Endothelial cell (in vitro differentiated cells): ENCODE results near the gene TEAD2. TPM values are rescaled to one million over a fixed set of nuclear protein-coding genes. Genes with fewer than 3 reads are reported as not detected.

Source experiments
- DNase-seq: peaks from one replicate; pipeline ENCODE4 v3.0.0; 2021; ENCODE audit warnings: low spot score
- H3K27ac Mint-ChIP-seq: one replicate; pipeline ENCODE4 v1.8.0; 2021; ENCODE audit warnings: mixed read lengths, inconsistent platforms; ENCODE audit not compliant: unreplicated experiment
- H3K27me3 Mint-ChIP-seq: one replicate; pipeline ENCODE4 v1.8.0; 2021; ENCODE audit warnings: mild to moderate bottlenecking, moderate library complexity, mixed read lengths, inconsistent platforms; ENCODE audit not compliant: unreplicated experiment
- H3K36me3 Mint-ChIP-seq: one replicate; pipeline ENCODE4 v1.8.0; 2021; ENCODE audit warnings: mild to moderate bottlenecking, low read depth, mixed read lengths, inconsistent platforms; ENCODE audit not compliant: unreplicated experiment
- H3K4me1 Mint-ChIP-seq: one replicate; pipeline ENCODE4 v1.8.0; 2021; ENCODE audit warnings: mild to moderate bottlenecking, mixed read lengths, inconsistent platforms; ENCODE audit not compliant: unreplicated experiment
- H3K4me3 Mint-ChIP-seq: one replicate; pipeline ENCODE4 v1.8.0; 2021; ENCODE audit warnings: mild to moderate bottlenecking, mixed read lengths, inconsistent platforms; ENCODE audit not compliant: unreplicated experiment
- H3K9me3 Mint-ChIP-seq: one replicate; pipeline ENCODE4 v1.8.0; 2021; ENCODE audit warnings: mixed read lengths, inconsistent platforms; ENCODE audit not compliant: unreplicated experiment
- CTCF ChIP-seq: fragments of 200-600 bp; sonication (generic); IDR thresholded peaks from one replicate; pipeline ENCODE4 v1.5.0; 2021; ENCODE audit warnings: antibody characterized with exemption; ENCODE audit not compliant: unreplicated experiment
- total RNA-seq: library from RNA; stranded (reverse); fragmentation: NEBNext Ultra II Directional; extraction: Animal tissue kit (Norgen Biotek cat#: 25700); gene quantifications from one replicate; pipeline ENCODE4 v1.2.1, GENCODE V29; 2021; ENCODE audit not compliant: unreplicated experiment

The TEAD2 gene
- total RNA-seq, 1 donor from 2014 or later: 167 TPM

- no peak for TF ChIP-seq CTCF
- no peak overlapping the region for H3K27ac Mint-ChIP-seq
- H3K36me3 Mint-ChIP-seq: no peaks in the 10 kb centered on the region
- no peaks in the 10 kb centered on the region for H3K9me3 Mint-ChIP-seq
- DNase-seq: no peak
- H3K27me3 Mint-ChIP-seq: peaks cover 14% of the 10 kb centered on the region
- no peak overlapping the region for H3K4me3 Mint-ChIP-seq
- H3K4me1 Mint-ChIP-seq: peaks cover 7% of the 10 kb centered on the region
Observed at GRCh38 chr19:49398001-49398615, 35.9 kb upstream of the TEAD2 start.

- Mint-ChIP-seq H3K9me3 (no peaks in the 10 kb centered on the region), H3K36me3 (no peaks in the 10 kb centered on the region), H3K4me1 (peaks cover 8% of the 10 kb centered on the region), H3K27me3 (peaks cover 17% of the 10 kb centered on the region), H3K4me3 (no peak overlapping the region), H3K27ac (no peak overlapping the region)
- no peak for TF ChIP-seq CTCF
- DNase-seq: no peak
Observed at GRCh38 chr19:49396738-49397505, 34.7 kb upstream of the TEAD2 start.

GRCh38 chr19:49395581-49396407, 33.6 kb upstream of the TEAD2 start:
- Mint-ChIP-seq H3K4me3 (no peak overlapping the region), H3K4me1 (peaks cover 8% of the 10 kb centered on the region), H3K36me3 (no peaks in the 10 kb centered on the region), H3K9me3 (no peaks in the 10 kb centered on the region), H3K27me3 (peaks cover 18% of the 10 kb centered on the region), H3K27ac (no peak overlapping the region)
- DNase-seq: no peak
- no peak for TF ChIP-seq CTCF

GRCh38 chr19:49393881-49394280, 31.7 kb upstream of the TEAD2 start:
- peaks cover 16% of the 10 kb centered on the region for H3K27me3 Mint-ChIP-seq

More at GRCh38 chr19:49393881-49394280, 31.7 kb upstream of the TEAD2 start:
- TF ChIP-seq CTCF: no peak
- no peak for DNase-seq
- peaks cover 2% of the 10 kb centered on the region for H3K36me3 Mint-ChIP-seq
- peaks cover 7% of the 10 kb centered on the region for H3K4me1 Mint-ChIP-seq
- H3K9me3 Mint-ChIP-seq: no peaks in the 10 kb centered on the region
- no peak overlapping the region for H3K4me3 Mint-ChIP-seq
- no peak overlapping the region for H3K27ac Mint-ChIP-seq
